GM13976 (cell line): ENCODE results near the gene CTAGE4.
"Not testable (repeated sequence)": the region's sequence is repeated elsewhere in the genome, so short reads cannot be mapped to it uniquely, and the experiment has no call there.

Source experiments
- DNase-seq: peaks from one replicate; pipeline ENCODE4 v3.0.0; 2012; ENCODE audit warnings: low spot score
- in situ Hi-C: fragments of 300-500 bp; cut with MboI; formaldehyde crosslinking; loops from one replicate; pipeline ENCODE4 v1.12.0; 2022; ENCODE audit warnings: low sequenced_read_pairs, mixed read lengths, inconsistent platforms; ENCODE audit not compliant: unreplicated experiment
- TF ChIP-seq, protein P1 (sequence below): IDR thresholded peaks from 2 replicates; pipeline ENCODE4 v1.5.1; 2012; ENCODE audit warnings: borderline replicate concordance, mild to moderate bottlenecking; ENCODE audit not compliant: insufficient read depth; ENCODE audit errors: extremely low read depth, missing control alignments, control extremely low read depth

The CTAGE4 gene, protein sequence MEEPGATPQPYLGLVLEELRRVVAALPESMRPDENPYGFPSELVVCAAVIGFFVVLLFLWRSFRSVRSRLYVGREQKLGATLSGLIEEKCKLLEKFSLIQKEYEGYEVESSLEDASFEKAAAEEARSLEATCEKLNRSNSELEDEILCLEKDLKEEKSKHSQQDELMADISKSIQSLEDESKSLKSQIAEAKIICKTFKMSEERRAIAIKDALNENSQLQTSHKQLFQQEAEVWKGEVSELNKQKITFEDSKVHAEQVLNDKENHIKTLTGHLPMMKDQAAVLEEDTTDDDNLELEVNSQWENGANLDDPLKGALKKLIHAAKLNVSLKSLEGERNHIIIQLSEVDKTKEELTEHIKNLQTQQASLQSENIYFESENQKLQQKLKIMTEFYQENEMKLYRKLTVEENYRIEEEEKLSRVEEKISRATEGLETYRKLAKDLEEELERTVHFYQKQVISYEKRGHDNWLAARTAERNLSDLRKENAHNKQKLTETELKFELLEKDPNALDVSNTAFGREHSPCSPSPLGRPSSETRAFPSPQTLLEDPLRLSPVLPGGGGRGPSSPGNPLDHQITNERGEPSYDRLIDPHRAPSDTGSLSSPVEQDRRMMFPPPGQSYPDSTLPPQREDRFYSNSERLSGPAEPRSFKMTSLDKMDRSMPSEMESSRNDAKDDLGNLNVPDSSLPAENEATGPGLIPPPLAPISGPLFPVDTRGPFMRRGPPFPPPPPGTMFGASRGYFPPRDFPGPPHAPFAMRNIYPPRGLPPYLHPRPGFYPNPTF

DNA sequence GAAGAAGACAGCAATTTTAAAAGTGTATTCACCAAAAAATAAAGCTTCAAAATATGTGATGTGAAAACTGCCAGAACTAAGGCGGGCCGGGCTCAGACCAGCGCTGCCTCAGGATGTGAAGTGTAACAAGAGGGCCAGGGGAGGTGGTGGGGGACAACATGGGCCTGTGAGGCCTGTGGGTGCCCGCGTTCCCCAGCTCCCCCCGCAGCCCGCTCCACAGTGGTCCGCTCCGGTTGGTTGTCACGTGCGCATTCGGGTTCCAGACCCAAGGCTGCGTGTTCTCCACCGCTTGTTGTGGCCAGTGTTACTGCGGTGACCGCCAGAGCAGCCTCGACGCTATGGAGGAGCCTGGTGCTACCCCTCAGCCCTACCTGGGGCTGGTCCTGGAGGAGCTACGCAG, at the start of gene CTAGE4:
TSS of gene CTAGE4 (plus strand) at position 301 of the 400 bp plus-strand sequence. CDS start at position 339, 38 bp downstream.
- in situ Hi-C loops, DNase-seq: not testable (repeated sequence)

DNA sequence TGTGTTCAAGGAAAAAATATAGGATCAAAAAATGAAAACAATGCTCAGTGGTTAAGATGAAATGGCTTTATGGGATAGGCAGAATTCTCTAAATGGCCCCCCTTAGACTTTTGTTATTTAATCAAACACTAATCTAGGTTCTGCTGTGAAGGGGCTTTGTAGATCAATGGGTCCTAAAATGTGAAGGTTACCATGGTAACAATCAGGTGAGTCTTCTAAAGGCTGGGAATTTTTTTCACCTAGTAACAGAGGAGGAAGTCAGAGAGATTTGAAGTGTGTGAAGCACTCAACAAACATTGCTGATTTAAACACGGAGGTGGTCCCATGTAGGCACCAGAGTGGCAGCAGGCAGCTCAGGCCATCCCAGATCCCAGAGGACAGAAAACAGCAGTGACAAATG, 49.1 kb upstream of the CTAGE4 start:
- DNase-seq = no peak
- in situ Hi-C loops = no loop called here
- TF ChIP-seq, protein P1, sequence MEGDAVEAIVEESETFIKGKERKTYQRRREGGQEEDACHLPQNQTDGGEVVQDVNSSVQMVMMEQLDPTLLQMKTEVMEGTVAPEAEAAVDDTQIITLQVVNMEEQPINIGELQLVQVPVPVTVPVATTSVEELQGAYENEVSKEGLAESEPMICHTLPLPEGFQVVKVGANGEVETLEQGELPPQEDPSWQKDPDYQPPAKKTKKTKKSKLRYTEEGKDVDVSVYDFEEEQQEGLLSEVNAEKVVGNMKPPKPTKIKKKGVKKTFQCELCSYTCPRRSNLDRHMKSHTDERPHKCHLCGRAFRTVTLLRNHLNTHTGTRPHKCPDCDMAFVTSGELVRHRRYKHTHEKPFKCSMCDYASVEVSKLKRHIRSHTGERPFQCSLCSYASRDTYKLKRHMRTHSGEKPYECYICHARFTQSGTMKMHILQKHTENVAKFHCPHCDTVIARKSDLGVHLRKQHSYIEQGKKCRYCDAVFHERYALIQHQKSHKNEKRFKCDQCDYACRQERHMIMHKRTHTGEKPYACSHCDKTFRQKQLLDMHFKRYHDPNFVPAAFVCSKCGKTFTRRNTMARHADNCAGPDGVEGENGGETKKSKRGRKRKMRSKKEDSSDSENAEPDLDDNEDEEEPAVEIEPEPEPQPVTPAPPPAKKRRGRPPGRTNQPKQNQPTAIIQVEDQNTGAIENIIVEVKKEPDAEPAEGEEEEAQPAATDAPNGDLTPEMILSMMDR = no peak

DNA sequence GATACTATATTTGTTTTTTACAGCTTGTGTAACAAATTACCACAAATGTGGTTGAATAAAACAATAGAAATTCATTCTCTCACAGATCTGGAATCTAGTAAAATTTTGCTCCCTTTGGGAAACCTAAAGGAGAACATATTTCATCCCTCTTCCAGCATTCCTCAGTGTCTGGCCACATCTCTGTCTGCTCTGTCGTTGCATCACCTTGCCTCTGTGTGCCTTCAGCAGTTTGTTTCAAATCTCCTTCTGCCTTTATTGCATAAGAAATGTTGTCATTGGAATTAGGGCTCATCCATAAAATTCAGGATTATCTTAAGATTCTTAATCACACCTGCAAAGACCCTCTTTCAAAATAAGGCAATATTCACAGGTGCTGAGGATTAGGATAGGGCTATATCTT, 45.8 kb upstream of the CTAGE4 start:
- in situ Hi-C loops = no loop called here
- no peak for DNase-seq
- TF ChIP-seq, protein P1 = no peak

DNA sequence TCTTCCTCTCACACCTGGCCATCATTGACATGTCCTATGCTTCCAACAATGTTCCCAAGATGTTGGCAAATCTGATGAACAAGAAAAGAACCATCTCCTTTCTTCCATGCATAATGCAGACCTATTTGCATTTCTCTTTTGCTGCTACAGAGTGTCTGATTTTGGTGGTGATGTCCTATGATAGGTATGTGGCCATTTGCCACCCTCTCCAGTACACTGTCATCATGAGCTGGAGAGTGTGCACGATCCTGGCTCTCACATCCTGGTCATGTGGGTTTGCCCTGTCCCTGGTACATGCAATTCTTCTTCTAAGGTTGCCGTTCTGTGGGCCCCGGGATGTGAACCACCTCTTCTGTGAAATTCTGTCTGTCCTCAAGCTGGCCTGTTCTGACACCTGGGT, 41.1 kb upstream of the CTAGE4 start:
- DNase-seq = no peak
- TF ChIP-seq, protein P1 = no peak
- in situ Hi-C loops = no loop called here

DNA sequence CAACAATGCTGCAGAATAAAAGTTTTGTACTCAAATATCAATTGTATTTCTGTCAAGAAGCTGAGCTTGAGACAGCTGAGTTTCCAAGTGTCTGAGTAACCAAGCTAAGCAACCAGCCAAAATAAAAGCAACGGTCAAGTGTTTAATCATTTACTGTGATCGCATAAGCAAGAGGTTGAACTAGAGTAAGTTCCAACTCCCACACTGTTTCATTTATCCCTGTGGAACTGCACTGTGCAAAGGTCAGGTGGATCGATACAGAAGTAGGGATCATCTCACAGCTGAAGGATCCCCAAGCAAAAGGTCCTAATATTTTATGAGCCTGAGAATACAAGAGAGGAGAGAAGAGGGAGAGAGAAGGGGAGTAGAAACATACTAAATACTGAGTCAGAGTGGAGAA, 38.8 kb upstream of the CTAGE4 start:
- in situ Hi-C loops = no loop called here
- no peak for DNase-seq
- TF ChIP-seq, protein P1 = no peak

DNA sequence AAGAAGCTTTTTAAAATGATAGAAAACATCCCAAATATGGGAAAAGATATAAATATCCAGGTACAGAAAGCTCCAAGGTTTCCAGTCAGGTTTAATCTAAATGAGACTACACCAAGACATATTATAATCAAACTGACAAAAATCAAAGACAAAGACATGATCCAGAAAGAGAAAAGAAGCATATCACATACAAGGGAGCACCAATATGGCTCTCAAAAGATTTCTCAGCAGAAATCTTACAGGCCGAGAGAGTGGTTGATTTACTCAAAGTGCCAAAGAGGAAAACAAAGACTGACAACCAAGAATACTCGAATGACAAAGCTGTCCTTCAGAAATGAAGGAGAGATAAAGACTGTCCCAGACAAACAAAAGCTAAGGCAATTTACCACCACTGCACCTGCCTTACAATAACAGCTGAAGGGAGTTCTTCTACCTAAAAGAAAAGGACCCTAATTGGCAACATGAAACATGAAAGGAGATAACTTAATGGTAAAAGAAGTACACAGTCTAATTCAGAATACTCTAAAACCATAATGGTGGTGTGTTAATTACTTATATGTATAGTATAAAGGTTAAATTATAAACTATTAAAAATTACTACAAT, 34.9 kb upstream of the CTAGE4 start:
- in situ Hi-C loops = no loop called here
- TF ChIP-seq, protein P1 = no peak
- no peak for DNase-seq
